Panc1 (cell line): ENCODE measurements around the gene PPARD. TPM values are rescaled to one million over a fixed set of nuclear protein-coding genes. Genes with fewer than 3 reads are reported as not detected.

ENCODE experiments used
- ATAC-seq: fragments of 200-7000 bp; cut with Tn5 transposase; 2 replicates; pipeline ENCODE4 v1.9.1; 2020; ENCODE audit warnings: mild to moderate bottlenecking, moderate library complexity
- BruUV-seq: library from RNA; stranded (reverse); fragments of 400-500 nt; replicated peaks from 2 replicates; lab custom pipeline; 2021; lab: Mats Ljungman, UMichigan
- CTCF ChIA-PET: fragments of 300-600 bp; sonication (Branson Sonifier 250); formaldehyde crosslinking; loops from one replicate; lab custom pipeline; 2022; ENCODE audit warnings: antibody characterized with exemption; lab: Charles Lee
- POLR2A ChIA-PET: fragments of 300-600 bp; sonication (Branson Sonifier 250); formaldehyde crosslinking; loops from one replicate; lab custom pipeline; 2022; ENCODE audit warnings: antibody characterized with exemption; lab: Charles Lee
- DNase-seq: peaks from one replicate; pipeline ENCODE4 v3.0.0-alpha.2; 2010; ENCODE audit warnings: low read depth, low spot score
- H3K27ac ChIP-seq: 2 replicates; pipeline ENCODE4 v1.5.1; 2011; ENCODE audit warnings: mild to moderate bottlenecking, low read length, inconsistent platforms
- H3K27me3 ChIP-seq: fragments of 200-500 bp; sonication (Bioruptor generic); 2 replicates; pipeline ENCODE4 v1.6.0; 2014; ENCODE audit warnings: low read length, inconsistent platforms; ENCODE audit not compliant: control insufficient read depth, insufficient read depth
- H3K36me3 ChIP-seq: fragments of 200-500 bp; sonication (Bioruptor generic); 2 replicates; pipeline ENCODE4 v1.5.1; 2014; ENCODE audit warnings: inconsistent platforms, mild to moderate bottlenecking, low read length, moderate library complexity; ENCODE audit not compliant: control insufficient read depth, insufficient read depth
- H3K4me1 ChIP-seq: 2 replicates; pipeline ENCODE4 v1.5.1; 2011; ENCODE audit warnings: inconsistent platforms, mild to moderate bottlenecking, low read length, moderate library complexity; ENCODE audit not compliant: control insufficient read depth, insufficient read depth
- H3K4me3 ChIP-seq, 2 experiments: 2 replicates each; pipeline ENCODE4 v1.5.1; 2011 to 2012; ENCODE audit warnings: low read depth in 2 of 2, low read length in 2 of 2, mild to moderate bottlenecking in 2 of 2, inconsistent platforms in 1 of 2, moderate library complexity in 1 of 2
- H3K9me3 ChIP-seq: fragments of 200-500 bp; sonication (Bioruptor generic); 2 replicates; pipeline ENCODE4 v1.5.1; 2014; ENCODE audit warnings: low read depth, mild to moderate bottlenecking, inconsistent platforms, low read length, moderate library complexity; ENCODE audit not compliant: control insufficient read depth, insufficient read depth
- POLR2AphosphoS5 ChIP-seq: IDR thresholded peaks from 2 replicates; pipeline ENCODE4 v1.6.1; 2012; ENCODE audit warnings: mild to moderate bottlenecking, low read depth, low read length, moderate library complexity
- SIN3A ChIP-seq: IDR thresholded peaks from 2 replicates; pipeline ENCODE4 v1.6.1; 2012; ENCODE audit warnings: low read depth, mild to moderate bottlenecking, low read length, moderate library complexity, borderline replicate concordance; ENCODE audit not compliant: insufficient read depth
- TCF7L2 ChIP-seq: IDR thresholded peaks from 2 replicates; pipeline ENCODE4 v1.6.1; 2011; ENCODE audit warnings: mild to moderate bottlenecking, low read depth, low read length, inconsistent platforms
- in situ Hi-C: cut with HindIII; loops from 2 replicates; pipeline ENCODE4 v1.10.0; 2016; ENCODE audit warnings: low sequenced_read_pairs, low pct_unique_long_range_greater_than_20kb
- intact Hi-C: fragments of 100-400 bp; cut with micrococcal nuclease; formaldehyde crosslinking; loops from one replicate; pipeline ENCODE4 v1.10.0; 2022; ENCODE audit not compliant: unreplicated experiment
- total RNA-seq: library from RNA; stranded (reverse); gene quantifications from one replicate; pipeline ENCODE4 v1.2.1, GENCODE V29; 2021; ENCODE audit not compliant: unreplicated experiment
- TF ChIP-seq, protein P1 (sequence below): fragments of 450-650 bp; IDR thresholded peaks from 2 replicates; pipeline ENCODE4 v1.5.1; 2017; ENCODE audit warnings: mild to moderate bottlenecking
- TF ChIP-seq, protein P2 (sequence below), 2 experiments: IDR thresholded peaks; 2 replicates each; pipeline ENCODE4 v1.6.1; 2011 to 2012; ENCODE audit warnings: low read depth in 2 of 2, control low read depth in 1 of 2, low read length in 1 of 2, mild to moderate bottlenecking in 1 of 2, moderate library complexity in 1 of 2; ENCODE audit not compliant: insufficient read depth in 1 of 2

Gene PPARD
- total RNA-seq, 1 experiment from 2014 or later, result 14.4 TPM

DNA sequence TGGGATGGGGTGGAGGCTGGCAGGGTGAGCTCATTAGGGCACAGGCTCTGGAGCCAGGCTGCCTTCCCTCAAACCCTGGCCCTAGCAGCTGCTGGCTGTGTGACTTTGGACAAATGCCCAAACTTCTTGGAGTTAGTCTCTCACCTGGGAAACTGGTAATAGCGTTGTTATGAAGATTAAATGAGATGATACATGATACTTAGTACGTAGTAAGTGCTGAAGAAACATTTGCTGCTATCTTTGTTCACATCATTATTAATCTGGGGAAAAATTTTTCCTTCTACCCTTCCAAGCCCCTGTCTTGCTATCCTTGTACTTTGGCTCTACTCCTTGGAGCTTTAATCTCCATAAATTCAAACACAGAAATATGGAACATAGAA, 22.3 kb upstream of the PPARD start:
- in situ Hi-C loops, result no loop called here

DNA sequence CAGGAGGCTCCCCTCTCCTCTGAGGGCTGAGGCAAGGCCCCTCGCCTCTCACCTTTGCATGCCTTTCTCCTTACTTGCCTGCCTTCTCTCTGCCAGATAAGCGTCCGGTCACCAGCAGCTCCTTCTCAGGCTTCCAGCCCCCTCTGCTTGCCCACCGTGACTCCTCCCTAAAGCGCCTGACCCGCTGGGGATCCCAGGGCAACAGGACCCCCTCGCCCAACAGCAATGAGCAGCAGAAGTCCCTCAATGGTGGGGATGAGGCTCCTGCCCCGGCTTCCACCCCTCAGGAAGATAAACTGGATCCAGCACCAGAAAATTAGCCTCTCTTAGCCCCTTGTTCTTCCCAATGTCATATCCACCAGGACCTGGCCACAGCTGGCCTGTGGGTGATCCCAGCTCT, 21.3 kb upstream of the PPARD start:
- no peaks in the 10 kb centered on the region for H3K36me3 ChIP-seq
- no TSS peak for BruUV-seq
- H3K4me1 ChIP-seq, result no peaks in the 10 kb centered on the region; the same call in 1 of the 2 replicates

More for the DNA sequence above, 22.3 kb upstream of the PPARD start:
- TF ChIP-seq TCF7L2, result no peak
- TF ChIP-seq, protein P1, sequence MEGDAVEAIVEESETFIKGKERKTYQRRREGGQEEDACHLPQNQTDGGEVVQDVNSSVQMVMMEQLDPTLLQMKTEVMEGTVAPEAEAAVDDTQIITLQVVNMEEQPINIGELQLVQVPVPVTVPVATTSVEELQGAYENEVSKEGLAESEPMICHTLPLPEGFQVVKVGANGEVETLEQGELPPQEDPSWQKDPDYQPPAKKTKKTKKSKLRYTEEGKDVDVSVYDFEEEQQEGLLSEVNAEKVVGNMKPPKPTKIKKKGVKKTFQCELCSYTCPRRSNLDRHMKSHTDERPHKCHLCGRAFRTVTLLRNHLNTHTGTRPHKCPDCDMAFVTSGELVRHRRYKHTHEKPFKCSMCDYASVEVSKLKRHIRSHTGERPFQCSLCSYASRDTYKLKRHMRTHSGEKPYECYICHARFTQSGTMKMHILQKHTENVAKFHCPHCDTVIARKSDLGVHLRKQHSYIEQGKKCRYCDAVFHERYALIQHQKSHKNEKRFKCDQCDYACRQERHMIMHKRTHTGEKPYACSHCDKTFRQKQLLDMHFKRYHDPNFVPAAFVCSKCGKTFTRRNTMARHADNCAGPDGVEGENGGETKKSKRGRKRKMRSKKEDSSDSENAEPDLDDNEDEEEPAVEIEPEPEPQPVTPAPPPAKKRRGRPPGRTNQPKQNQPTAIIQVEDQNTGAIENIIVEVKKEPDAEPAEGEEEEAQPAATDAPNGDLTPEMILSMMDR, result no peak
- TF ChIP-seq SIN3A, result no peak
- TF ChIP-seq, protein P2, sequence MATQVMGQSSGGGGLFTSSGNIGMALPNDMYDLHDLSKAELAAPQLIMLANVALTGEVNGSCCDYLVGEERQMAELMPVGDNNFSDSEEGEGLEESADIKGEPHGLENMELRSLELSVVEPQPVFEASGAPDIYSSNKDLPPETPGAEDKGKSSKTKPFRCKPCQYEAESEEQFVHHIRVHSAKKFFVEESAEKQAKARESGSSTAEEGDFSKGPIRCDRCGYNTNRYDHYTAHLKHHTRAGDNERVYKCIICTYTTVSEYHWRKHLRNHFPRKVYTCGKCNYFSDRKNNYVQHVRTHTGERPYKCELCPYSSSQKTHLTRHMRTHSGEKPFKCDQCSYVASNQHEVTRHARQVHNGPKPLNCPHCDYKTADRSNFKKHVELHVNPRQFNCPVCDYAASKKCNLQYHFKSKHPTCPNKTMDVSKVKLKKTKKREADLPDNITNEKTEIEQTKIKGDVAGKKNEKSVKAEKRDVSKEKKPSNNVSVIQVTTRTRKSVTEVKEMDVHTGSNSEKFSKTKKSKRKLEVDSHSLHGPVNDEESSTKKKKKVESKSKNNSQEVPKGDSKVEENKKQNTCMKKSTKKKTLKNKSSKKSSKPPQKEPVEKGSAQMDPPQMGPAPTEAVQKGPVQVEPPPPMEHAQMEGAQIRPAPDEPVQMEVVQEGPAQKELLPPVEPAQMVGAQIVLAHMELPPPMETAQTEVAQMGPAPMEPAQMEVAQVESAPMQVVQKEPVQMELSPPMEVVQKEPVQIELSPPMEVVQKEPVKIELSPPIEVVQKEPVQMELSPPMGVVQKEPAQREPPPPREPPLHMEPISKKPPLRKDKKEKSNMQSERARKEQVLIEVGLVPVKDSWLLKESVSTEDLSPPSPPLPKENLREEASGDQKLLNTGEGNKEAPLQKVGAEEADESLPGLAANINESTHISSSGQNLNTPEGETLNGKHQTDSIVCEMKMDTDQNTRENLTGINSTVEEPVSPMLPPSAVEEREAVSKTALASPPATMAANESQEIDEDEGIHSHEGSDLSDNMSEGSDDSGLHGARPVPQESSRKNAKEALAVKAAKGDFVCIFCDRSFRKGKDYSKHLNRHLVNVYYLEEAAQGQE (IDR thresholded peaks at IDR 0.05; ENCODE audit: insufficient read depth in 1 of 2, low read depth in 2 of 2, low read length in 1 of 2), result no peak
- TF ChIP-seq POLR2AphosphoS5, result no peak
- peaks cover 7% of the 10 kb centered on the region; the same call in 1 of the 2 replicates for H3K27me3 ChIP-seq
- no peaks in the 10 kb centered on the region for H3K36me3 ChIP-seq
- no peak for ATAC-seq
- H3K4me3 ChIP-seq, result no peak overlapping the region
- H3K4me1 ChIP-seq, result no peaks in the 10 kb centered on the region; the same call in 1 of the 2 replicates
- no TSS peak for BruUV-seq
- H3K27ac ChIP-seq, result no peak overlapping the region
- POLR2A ChIA-PET, result no interaction called here
- no peaks in the 10 kb centered on the region for H3K9me3 ChIP-seq
- CTCF ChIA-PET, result no interaction called here
- intact Hi-C loops, result no loop called here
- no peak for DNase-seq

More for the DNA sequence above, 21.3 kb upstream of the PPARD start:
- ATAC-seq (no peak), DNase-seq (no peak)
- in situ Hi-C loops, result no loop called here
- ChIA-PET CTCF (no interaction called here), POLR2A (no interaction called here)
- Histone ChIP-seq H3K4me3 (no peak overlapping the region), H3K9me3 (no peaks in the 10 kb centered on the region), H3K27ac (no peak overlapping the region), H3K27me3 (peaks cover 6% of the 10 kb centered on the region; the same call in 1 of the 2 replicates)
- TF ChIP-seq, protein P1, result no peak
- TF ChIP-seq SIN3A (no peak), TCF7L2 (no peak), POLR2AphosphoS5 (no peak)
- TF ChIP-seq, protein P2 (IDR thresholded peaks at IDR 0.05; ENCODE audit: insufficient read depth in 1 of 2, low read depth in 2 of 2, low read length in 1 of 2), result no peak
- intact Hi-C loops, result no loop called here
